Keratinocyte (primary cell): ENCODE measurements around the gene RAB11FIP4. TPM values are rescaled to one million over a fixed set of nuclear protein-coding genes. Genes with fewer than 3 reads are reported as not detected.

Experiments used
- DNase-seq: peaks from one replicate; pipeline ENCODE4 v3.0.0-alpha.2; 2011; ENCODE audit warnings: low read depth, missing footprints, low spot score
- FAIRE-seq: peaks from 2 replicates; lab custom pipeline; 2011; peaks lifted over from hg19 to GRCh38; lab: Jason Lieb, UNC
- H2AFZ ChIP-seq: 2 replicates; pipeline ENCODE4 v1.6.0; 2012; ENCODE audit warnings: low read length, control low read depth, inconsistent platforms; ENCODE audit not compliant: control insufficient read depth
- H3K27ac ChIP-seq: 2 replicates; pipeline ENCODE4 v1.5.1; 2011; ENCODE audit warnings: low read length; ENCODE audit not compliant: control insufficient read depth, insufficient read depth
- H3K27me3 ChIP-seq: 3 replicates; pipeline ENCODE4 v1.6.0; 2011; ENCODE audit warnings: low read length; ENCODE audit not compliant: control insufficient read depth, insufficient read depth; ENCODE audit errors: extremely low read depth
- H3K36me3 ChIP-seq, 2 experiments: 2 replicates in 1 of 2; 3 replicates in 1 of 2; pipeline ENCODE4 v1.5.1; 2011; ENCODE audit warnings: low read length in 2 of 2, mild to moderate bottlenecking in 1 of 2; ENCODE audit not compliant: control insufficient read depth in 2 of 2, insufficient read depth in 2 of 2; ENCODE audit errors: extremely low read depth in 1 of 2
- H3K4me1 ChIP-seq: 3 replicates; pipeline ENCODE4 v1.5.1; 2011; ENCODE audit warnings: low read length; ENCODE audit not compliant: control insufficient read depth, insufficient read depth; ENCODE audit errors: extremely low read depth
- H3K4me2 ChIP-seq: 3 replicates; pipeline ENCODE4 v1.6.0; 2011; ENCODE audit warnings: low read depth, low read length; ENCODE audit not compliant: control insufficient read depth, insufficient read depth; ENCODE audit errors: extremely low read depth
- H3K4me3 ChIP-seq, 3 experiments: fragments of 200-600 bp in 1 of 3; sonication (generic) in 1 of 3; 2 replicates in 2 of 3; 3 replicates in 1 of 3; pipeline ENCODE4 v1.5.1; 2011 to 2016; ENCODE audit warnings: low read length in 3 of 3, mild to moderate bottlenecking in 3 of 3, control low read depth in 2 of 3, inconsistent platforms in 1 of 3, low read depth in 1 of 3, mixed read lengths in 1 of 3, mixed run types in 1 of 3, moderate library complexity in 1 of 3; ENCODE audit not compliant: control insufficient read depth in 2 of 3, insufficient read depth in 2 of 3; ENCODE audit errors: extremely low read depth in 1 of 3
- H3K79me2 ChIP-seq: 2 replicates; pipeline ENCODE4 v1.6.0; 2012; ENCODE audit warnings: low read length; ENCODE audit not compliant: control insufficient read depth, insufficient read depth
- H3K9ac ChIP-seq: 3 replicates; pipeline ENCODE4 v1.6.0; 2011; ENCODE audit warnings: low read length; ENCODE audit not compliant: control insufficient read depth, insufficient read depth; ENCODE audit errors: extremely low read depth
- H3K9me1 ChIP-seq: 3 replicates; pipeline ENCODE4 v1.6.0; 2011; ENCODE audit warnings: low read length; ENCODE audit not compliant: control insufficient read depth, insufficient read depth; ENCODE audit errors: extremely low read depth
- H3K9me3 ChIP-seq: 2 replicates; pipeline ENCODE4 v1.5.1; 2012; ENCODE audit warnings: low read depth, low read length; ENCODE audit not compliant: control insufficient read depth
- H4K20me1 ChIP-seq: 3 replicates; pipeline ENCODE4 v1.6.0; 2011; ENCODE audit warnings: low read length; ENCODE audit not compliant: control insufficient read depth, insufficient read depth; ENCODE audit errors: extremely low read depth
- CTCF ChIP-seq, 3 experiments: IDR thresholded peaks in 1 of 3; conservative IDR thresholded peaks in 1 of 3; optimal IDR thresholded peaks in 1 of 3; 2 replicates in 2 of 3; 3 replicates in 1 of 3; pipeline versions ENCODE3 to v1.5.1; 2011; ENCODE audit warnings: low read length in 3 of 3, mild to moderate bottlenecking in 3 of 3, moderate library complexity in 2 of 3, control low read depth in 1 of 3, inconsistent platforms in 1 of 3; ENCODE audit not compliant: insufficient read depth in 2 of 3; ENCODE audit errors: extremely low read depth in 1 of 3
- EZH2 ChIP-seq: IDR thresholded peaks from one replicate; pipeline ENCODE4 v1.6.1; 2012; ENCODE audit warnings: inconsistent platforms, mild to moderate bottlenecking, low read length, moderate library complexity
- dilution Hi-C: fragments of 300-500 bp; cut with MboI; formaldehyde crosslinking; loops from one replicate; pipeline ENCODE4 v1.7.0; 2020; ENCODE audit warnings: low sequenced_read_pairs; ENCODE audit not compliant: extremely low pct_ligation_motif_present
- polyA plus RNA-seq, 5 experiments: library from polyadenylated mRNA; depleted of rRNA in 3 of 5; stranded (reverse) in 3 of 5; stranded (forward) in 1 of 5; unstranded in 1 of 5; fragments of >200 nt; gene quantifications; 1 replicate in 1 of 5; 2 replicates in 3 of 5; 3 replicates in 1 of 5; pipeline versions ENCODE4 v1.2.1 to v1.2.3, GENCODE V29; 2011 to 2012; ENCODE audit warnings: missing spikeins in 2 of 5, low read depth in 1 of 5, low replicate concordance in 1 of 5

The RAB11FIP4 gene
- polyA plus RNA-seq, 1 donor (not counting 4 experiments of a cell fraction or from before 2014, with no cell fraction given) = 9.1 TPM

- no peaks in the 10 kb centered on the region for H3K9me1 ChIP-seq
- H4K20me1 ChIP-seq = no peaks in the 10 kb centered on the region
- TF ChIP-seq EZH2 = no peak
- no peak for TF ChIP-seq CTCF (optimal IDR thresholded peaks at IDR 0.05 in 1 of 3, IDR thresholded peaks at IDR 0.05 in 1 of 3, conservative IDR thresholded peaks at IDR 0.05 in 1 of 3; ENCODE audit: extremely low read depth in 1 of 3, insufficient read depth in 2 of 3, low read length in 3 of 3)
- no peak overlapping the region for H2AFZ ChIP-seq
- H3K4me3 ChIP-seq = no peak overlapping the region
- FAIRE-seq (no peak), DNase-seq (no peak)
- no peak overlapping the region for H3K4me2 ChIP-seq
- H3K27ac ChIP-seq = no peak overlapping the region
- dilution Hi-C loops = loop anchor here (25.0 kb wide), 1 partner anchor 418 kb away; the partner anchor contains the start of gene COPRS
- H3K4me1 ChIP-seq = no peaks in the 10 kb centered on the region
- no peaks in the 10 kb centered on the region for H3K36me3 ChIP-seq
- H3K79me2 ChIP-seq = no peaks in the 10 kb centered on the region
- H3K9me3 ChIP-seq = no peaks in the 10 kb centered on the region
- no peaks in the 10 kb centered on the region for H3K27me3 ChIP-seq
- H3K9ac ChIP-seq = no peak overlapping the region
These were observed 52.6 kb downstream of the RAB11FIP4 start for GRCh38 chr17:31444026-31444425.

- Histone ChIP-seq H3K27me3 (no peaks in the 10 kb centered on the region), H3K27ac (no peak overlapping the region), H3K36me3 (no peaks in the 10 kb centered on the region), H3K9me1 (no peaks in the 10 kb centered on the region), H3K9me3 (no peaks in the 10 kb centered on the region), H3K4me3 (no peak overlapping the region), H4K20me1 (no peaks in the 10 kb centered on the region), H3K79me2 (no peaks in the 10 kb centered on the region), H3K4me1 (no peaks in the 10 kb centered on the region), H2AFZ (no peak overlapping the region), H3K4me2 (no peak overlapping the region), H3K9ac (no peak overlapping the region)
- FAIRE-seq (no peak), DNase-seq (no peak)
- TF ChIP-seq EZH2 = no peak
- peak; percentile 7 to 53 (median 24) for TF ChIP-seq CTCF (optimal IDR thresholded peaks at IDR 0.05 in 1 of 3, IDR thresholded peaks at IDR 0.05 in 1 of 3, conservative IDR thresholded peaks at IDR 0.05 in 1 of 3; ENCODE audit: extremely low read depth in 1 of 3, insufficient read depth in 2 of 3, low read length in 3 of 3)
- dilution Hi-C loops = loop anchor here (25.0 kb wide), 1 partner anchor 416 kb away; the partner anchor contains the start of gene COPRS
These were observed 54.9 kb downstream of the RAB11FIP4 start for GRCh38 chr17:31446195-31446967.
